Measurements from ENCODE around the gene ENTREP3.
"Not testable (repeated sequence)": the region's sequence is repeated elsewhere in the genome, so short reads cannot be mapped to it uniquely, and the experiment has no call there.

Gene ENTREP3

DNA sequence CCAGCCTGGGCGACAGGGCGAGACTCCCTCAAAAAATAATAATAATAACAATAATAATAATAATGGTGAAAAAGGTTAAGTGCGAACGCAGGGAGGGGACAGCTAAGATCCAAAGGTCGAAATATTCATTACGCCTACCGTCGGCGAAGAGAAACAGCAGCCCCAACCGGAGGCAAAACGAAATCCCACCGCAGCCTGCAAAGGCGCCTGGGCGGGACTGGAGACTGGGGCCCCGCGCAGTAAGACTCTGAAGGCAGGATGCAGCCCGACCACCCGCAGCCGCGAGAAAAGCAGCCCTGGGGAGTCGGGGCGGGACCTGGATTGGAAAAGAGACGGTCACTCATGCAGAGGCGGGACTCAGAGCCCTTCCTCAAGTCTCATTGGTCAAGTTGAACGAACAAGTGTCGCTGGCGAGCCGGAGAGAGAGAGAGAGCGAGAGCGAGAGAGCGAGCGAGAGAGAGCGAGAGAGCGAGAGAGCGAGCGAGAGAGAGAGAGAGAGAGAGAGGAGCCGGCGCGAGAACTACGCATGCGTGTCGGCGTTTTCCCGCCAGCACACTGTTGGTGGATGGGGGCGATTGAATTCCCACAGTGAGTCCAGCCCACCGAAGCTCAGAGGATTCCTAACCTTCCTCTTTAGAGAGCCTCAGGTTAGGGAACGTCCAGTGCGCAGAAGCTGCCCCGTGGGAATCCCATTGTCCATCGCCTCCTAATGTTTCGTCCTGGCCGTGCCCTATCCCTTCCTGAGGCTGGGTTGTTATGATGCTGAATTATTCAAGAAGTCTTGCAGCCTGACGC is 10.7 kb downstream of the ENTREP3 start:
- TF ChIP-seq, protein P1, sequence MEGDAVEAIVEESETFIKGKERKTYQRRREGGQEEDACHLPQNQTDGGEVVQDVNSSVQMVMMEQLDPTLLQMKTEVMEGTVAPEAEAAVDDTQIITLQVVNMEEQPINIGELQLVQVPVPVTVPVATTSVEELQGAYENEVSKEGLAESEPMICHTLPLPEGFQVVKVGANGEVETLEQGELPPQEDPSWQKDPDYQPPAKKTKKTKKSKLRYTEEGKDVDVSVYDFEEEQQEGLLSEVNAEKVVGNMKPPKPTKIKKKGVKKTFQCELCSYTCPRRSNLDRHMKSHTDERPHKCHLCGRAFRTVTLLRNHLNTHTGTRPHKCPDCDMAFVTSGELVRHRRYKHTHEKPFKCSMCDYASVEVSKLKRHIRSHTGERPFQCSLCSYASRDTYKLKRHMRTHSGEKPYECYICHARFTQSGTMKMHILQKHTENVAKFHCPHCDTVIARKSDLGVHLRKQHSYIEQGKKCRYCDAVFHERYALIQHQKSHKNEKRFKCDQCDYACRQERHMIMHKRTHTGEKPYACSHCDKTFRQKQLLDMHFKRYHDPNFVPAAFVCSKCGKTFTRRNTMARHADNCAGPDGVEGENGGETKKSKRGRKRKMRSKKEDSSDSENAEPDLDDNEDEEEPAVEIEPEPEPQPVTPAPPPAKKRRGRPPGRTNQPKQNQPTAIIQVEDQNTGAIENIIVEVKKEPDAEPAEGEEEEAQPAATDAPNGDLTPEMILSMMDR (conservative IDR thresholded peaks at IDR 0.05; ENCODE audit: control insufficient read depth, insufficient read depth, low read depth, low read length), result peak; percentile 4
- H3K4me3 ChIP-seq (ENCODE audit: control insufficient read depth, low read depth, low read length), result peak overlapping the region; percentile 76
- peak; percentile 100 for DNase-seq (ENCODE audit: low read depth)

- TF ChIP-seq, protein P1 (conservative IDR thresholded peaks at IDR 0.05; ENCODE audit: control insufficient read depth, insufficient read depth, low read depth, low read length), result no peak
- peak overlapping the region; percentile 76 for H3K4me3 ChIP-seq (ENCODE audit: control insufficient read depth, low read depth, low read length)
Measured at GRCh38 chr1:155242805-155243358, 12.4 kb downstream of the ENTREP3 start.

GRCh38 chr1:155241841-155242264 is 13.4 kb downstream of the ENTREP3 start:
- no peak overlapping the region for H3K4me3 ChIP-seq (ENCODE audit: control insufficient read depth, low read depth, low read length)
- TF ChIP-seq, protein P1 (conservative IDR thresholded peaks at IDR 0.05; ENCODE audit: control insufficient read depth, insufficient read depth, low read depth, low read length), result no peak
- peak; percentile 42 for DNase-seq (ENCODE audit: low read depth)

More at GRCh38 chr1:155242805-155243358, 12.4 kb downstream of the ENTREP3 start:
- DNase-seq (ENCODE audit: low read depth), result no peak

DNA sequence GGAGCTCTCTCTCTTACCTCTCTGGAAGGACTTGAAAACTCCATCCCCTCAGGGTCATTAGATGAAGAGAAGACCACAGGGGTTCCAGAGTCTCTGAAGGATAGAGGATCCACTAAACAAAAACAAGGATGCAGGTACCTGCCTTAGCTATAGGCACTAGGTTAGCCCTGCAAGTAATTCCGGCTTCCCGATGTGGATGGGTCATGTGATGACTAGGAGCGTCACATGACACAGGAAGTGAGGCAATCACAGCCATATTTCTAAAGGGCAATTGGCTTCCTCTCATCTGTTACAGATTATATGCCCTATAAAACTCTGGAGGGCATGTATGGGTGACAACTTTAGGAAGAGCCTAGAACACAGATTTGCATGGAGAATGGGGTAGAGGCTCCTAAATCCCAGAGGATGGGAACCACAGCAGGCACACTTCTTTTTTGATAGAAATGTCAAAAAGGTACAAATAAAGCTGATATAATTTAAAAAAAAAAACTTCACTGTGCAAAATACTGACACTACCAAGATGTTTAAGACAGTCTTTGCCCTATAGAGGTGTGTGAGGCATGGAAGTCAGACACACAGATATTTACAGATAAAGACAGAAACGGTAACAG is 14.1 kb downstream of the ENTREP3 start:
- peak overlapping the region; percentile 57 for H3K4me3 ChIP-seq (ENCODE audit: control insufficient read depth, low read depth, low read length)
- TF ChIP-seq, protein P1 (conservative IDR thresholded peaks at IDR 0.05; ENCODE audit: control insufficient read depth, insufficient read depth, low read depth, low read length), result no peak
- DNase-seq (ENCODE audit: low read depth), result peak; percentile 88

- no peak for DNase-seq (ENCODE audit: low read depth)
- no peak overlapping the region for H3K4me3 ChIP-seq (ENCODE audit: control insufficient read depth, low read depth, low read length)
- TF ChIP-seq, protein P1 (conservative IDR thresholded peaks at IDR 0.05; ENCODE audit: control insufficient read depth, insufficient read depth, low read depth, low read length), result no peak
Measured at GRCh38 chr1:155236451-155236850, 18.8 kb downstream of the ENTREP3 start.

DNA sequence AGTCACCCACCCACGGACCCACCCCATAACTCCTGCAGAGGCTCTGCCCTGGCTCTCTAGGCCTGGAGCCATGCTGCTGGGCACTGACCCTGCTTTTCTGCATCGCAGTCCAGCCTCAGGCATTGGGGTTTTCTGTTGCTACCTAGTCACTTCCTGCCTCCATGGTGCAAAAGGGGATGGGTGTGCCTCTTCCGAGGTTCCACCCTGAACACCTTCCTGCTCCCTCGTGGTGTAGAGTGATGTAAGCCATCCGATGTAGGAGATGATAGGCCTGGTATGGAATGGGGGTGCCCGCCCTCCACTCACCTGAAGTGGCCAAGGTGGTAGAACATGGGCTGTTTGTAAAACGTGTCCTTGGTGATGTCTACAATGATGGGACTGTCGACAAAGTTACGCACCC is 19.9 kb downstream of the ENTREP3 start:
- not testable (repeated sequence) for H3K4me3 ChIP-seq (ENCODE audit: control insufficient read depth, low read depth, low read length); DNase-seq (ENCODE audit: low read depth)

DNA sequence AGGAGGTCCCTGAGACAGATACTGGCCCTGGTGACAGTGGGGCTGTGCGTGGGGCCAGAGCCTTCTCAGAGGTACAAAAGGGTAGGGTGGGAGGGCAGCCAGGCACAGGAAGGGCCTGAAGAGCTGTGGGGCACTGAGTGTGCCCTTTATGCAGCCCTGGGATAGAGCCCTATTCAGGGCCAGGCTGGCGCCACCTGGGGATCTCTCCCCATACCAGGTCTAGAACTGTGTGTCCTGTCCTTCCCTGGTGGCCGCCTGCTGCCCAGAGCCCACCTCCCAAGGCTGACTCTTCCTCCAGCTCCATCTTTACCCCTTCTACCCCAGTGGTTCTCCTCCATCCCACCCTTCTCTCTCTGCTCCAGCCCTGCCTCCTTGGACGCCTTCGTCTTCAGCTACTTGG is 21.8 kb downstream of the ENTREP3 start:
- H3K4me3 ChIP-seq (ENCODE audit: control insufficient read depth, low read depth, low read length), result not testable (repeated sequence)

GRCh38 chr1:155232001-155232978 is 23.0 kb downstream of the ENTREP3 start:
- not testable (repeated sequence) for H3K4me3 ChIP-seq (ENCODE audit: control insufficient read depth, low read depth, low read length); DNase-seq (ENCODE audit: low read depth)

More for the DNA sequence above, 21.8 kb downstream of the ENTREP3 start:
- DNase-seq (ENCODE audit: low read depth), result not testable (repeated sequence)

DNA sequence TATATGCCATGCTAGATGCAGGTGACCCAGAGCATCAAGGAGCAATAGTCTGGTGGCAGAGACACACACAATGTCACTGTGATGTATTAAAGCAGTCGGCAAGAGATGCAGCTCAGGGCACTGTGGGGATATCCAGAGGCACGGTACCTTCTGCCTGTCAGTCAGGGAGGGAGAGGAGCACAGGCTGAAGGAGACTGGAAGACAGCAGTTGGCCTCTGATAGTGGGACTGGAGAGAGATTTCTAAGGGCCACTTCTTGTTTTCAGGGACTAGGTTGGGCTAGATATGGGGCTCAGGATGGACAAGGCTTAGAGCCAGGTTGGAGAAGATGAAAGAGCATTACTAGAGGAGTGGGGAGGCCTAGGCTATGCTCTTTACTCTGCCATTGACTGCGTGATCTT is 24.0 kb downstream of the ENTREP3 start:
- H3K4me3 ChIP-seq (ENCODE audit: control insufficient read depth, low read depth, low read length); DNase-seq (ENCODE audit: low read depth): not testable (repeated sequence)

Measured in fibroblast of mammary gland (primary cell).